Left lung (tissue), 10 donors: ENCODE data around the gene UBQLN4. TPM values are rescaled to one million over a fixed set of nuclear protein-coding genes. Genes with fewer than 3 reads are reported as not detected.

ENCODE experiments used
- ATAC-seq: fragments of 200-7000 bp; cut with Tn5 transposase; one replicate; pipeline ENCODE4 v1.9.1; 2020; ENCODE audit warnings: moderate library complexity
- DNase-seq, 4 donors: peaks; one replicate each; pipeline ENCODE4 v3.0.0-alpha.2; 2013 to 2020
- H3K27ac ChIP-seq, 2 donors: fragments of 200-600 bp; sonication (generic) in 1 of 2; one replicate each; pipeline versions ENCODE4 v1.5.0 to v1.8.0; 2020 to 2021
- H3K27me3 ChIP-seq, 2 donors: fragments of 200-600 bp; sonication (generic) in 1 of 2; one replicate each; pipeline versions ENCODE4 v1.5.0 to v1.8.0; 2020 to 2021
- H3K36me3 ChIP-seq, 2 donors: fragments of 200-600 bp; sonication (generic) in 1 of 2; one replicate each; pipeline versions ENCODE4 v1.5.0 to v1.8.0; 2020 to 2021
- H3K4me1 ChIP-seq, 2 donors: fragments of 200-600 bp; one replicate each; pipeline ENCODE4 v1.8.0; 2021
- H3K4me3 ChIP-seq, 2 donors: fragments of 200-600 bp; sonication (generic) in 1 of 2; one replicate each; pipeline versions ENCODE4 v1.5.0 to v1.8.0; 2020 to 2021; ENCODE audit warnings: mild to moderate bottlenecking in 1 of 2
- H3K9me3 ChIP-seq, 2 donors: fragments of 200-600 bp; sonication (generic) in 1 of 2; one replicate each; pipeline versions ENCODE4 v1.5.0 to v1.8.0; 2020 to 2021
- intact Hi-C, 2 donors: fragments of 100-400 bp; cut with DNase I; formaldehyde crosslinking; loops; one replicate each; pipeline versions ENCODE4 v1.11.2 to v1.14.2; 2022
- polyA plus RNA-seq, 6 donors: library from polyadenylated mRNA; unstranded; fragments of 120-200 nt; gene quantifications; one replicate each; pipeline ENCODE4 v1.2.1, GENCODE V29; 2013; ENCODE audit not compliant: insufficient read length in 6 of 6
- total RNA-seq, 2 donors: library from RNA; stranded (reverse); fragmentation: NEBNext Ultra II Directional; extraction: Animal tissue kit (Norgen Biotek cat#: 25700); gene quantifications; one replicate each; pipeline ENCODE4 v1.2.1, GENCODE V29; 2021
- TF ChIP-seq, protein P1 (sequence below), 2 donors: fragments of 200-600 bp; sonication (generic) in 1 of 2; IDR thresholded peaks; one replicate each; pipeline versions ENCODE4 v1.5.0 to v1.8.0; 2021; ENCODE audit warnings: antibody characterized with exemption in 2 of 2
- donor health status: DM: no; HTN: yes; CAD: no.
- donor health status: DM: no; HTN: no; CAD: no.

UBQLN4 gene
- total and polyA plus RNA-seq, 8 donors: 28.7 to 71.8 (median 62.0) TPM

GRCh38 chr1:156100205-156100995, 46.8 kb upstream of the UBQLN4 start:
- Histone ChIP-seq H3K27ac (no peak overlapping the region), H3K27me3 (peaks cover 0 to 34% of the 10 kb centered on the region in 2 donors), H3K4me3 (no peak overlapping the region), H3K36me3 (no peaks in the 10 kb centered on the region), H3K4me1 (peaks cover 36 to 71% of the 10 kb centered on the region in 2 donors), H3K9me3 (no peaks in the 10 kb centered on the region)
- no peak for DNase-seq
- no peak for ATAC-seq
- intact Hi-C loops: no loop called here
- TF ChIP-seq, protein P1, sequence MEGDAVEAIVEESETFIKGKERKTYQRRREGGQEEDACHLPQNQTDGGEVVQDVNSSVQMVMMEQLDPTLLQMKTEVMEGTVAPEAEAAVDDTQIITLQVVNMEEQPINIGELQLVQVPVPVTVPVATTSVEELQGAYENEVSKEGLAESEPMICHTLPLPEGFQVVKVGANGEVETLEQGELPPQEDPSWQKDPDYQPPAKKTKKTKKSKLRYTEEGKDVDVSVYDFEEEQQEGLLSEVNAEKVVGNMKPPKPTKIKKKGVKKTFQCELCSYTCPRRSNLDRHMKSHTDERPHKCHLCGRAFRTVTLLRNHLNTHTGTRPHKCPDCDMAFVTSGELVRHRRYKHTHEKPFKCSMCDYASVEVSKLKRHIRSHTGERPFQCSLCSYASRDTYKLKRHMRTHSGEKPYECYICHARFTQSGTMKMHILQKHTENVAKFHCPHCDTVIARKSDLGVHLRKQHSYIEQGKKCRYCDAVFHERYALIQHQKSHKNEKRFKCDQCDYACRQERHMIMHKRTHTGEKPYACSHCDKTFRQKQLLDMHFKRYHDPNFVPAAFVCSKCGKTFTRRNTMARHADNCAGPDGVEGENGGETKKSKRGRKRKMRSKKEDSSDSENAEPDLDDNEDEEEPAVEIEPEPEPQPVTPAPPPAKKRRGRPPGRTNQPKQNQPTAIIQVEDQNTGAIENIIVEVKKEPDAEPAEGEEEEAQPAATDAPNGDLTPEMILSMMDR (IDR thresholded peaks at IDR 0.05): no peak

GRCh38 chr1:156099282-156099681, 45.7 kb upstream of the UBQLN4 start:
- no peaks in the 10 kb centered on the region for H3K36me3 ChIP-seq
- H3K27ac ChIP-seq: no peak overlapping the region
- ATAC-seq (no peak), DNase-seq (no peak)
- peaks cover 0 to 31% of the 10 kb centered on the region in 2 donors for H3K27me3 ChIP-seq
- no peaks in the 10 kb centered on the region for H3K9me3 ChIP-seq
- TF ChIP-seq, protein P1 (IDR thresholded peaks at IDR 0.05): no peak
- peaks cover 25 to 60% of the 10 kb centered on the region in 2 donors for H3K4me1 ChIP-seq
- no peak overlapping the region for H3K4me3 ChIP-seq
- intact Hi-C loops: loop anchor here (5.0 kb wide), 1 partner anchor 33 kb away; no protein-coding TSS in a partner anchor

DNA sequence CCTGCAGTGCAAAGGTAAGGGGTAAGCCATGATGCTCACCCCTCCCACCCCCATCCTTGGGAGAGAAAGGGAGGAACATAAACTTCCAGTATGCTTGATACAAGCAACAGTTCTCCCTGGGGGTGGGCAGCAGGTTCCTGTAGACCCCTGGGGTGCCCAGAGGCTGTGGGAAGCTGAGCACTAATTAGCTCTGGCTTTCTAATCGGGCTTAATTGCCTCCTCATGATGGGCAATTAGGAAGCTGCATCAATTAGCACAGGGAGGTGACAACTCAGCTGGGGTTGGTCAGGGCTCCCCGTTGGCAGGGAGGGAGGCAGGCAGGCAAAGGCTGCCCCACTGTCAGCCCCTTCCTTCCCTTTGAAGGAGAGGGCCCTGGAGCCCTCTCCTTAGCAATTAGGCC, 45.2 kb upstream of the UBQLN4 start:
- Histone ChIP-seq H3K9me3 (no peaks in the 10 kb centered on the region), H3K4me1 (peaks cover 20 to 55% of the 10 kb centered on the region in 2 donors), H3K27me3 (peaks cover 0 to 31% of the 10 kb centered on the region in 2 donors), H3K27ac (no peak overlapping the region), H3K36me3 (no peaks in the 10 kb centered on the region), H3K4me3 (no peak overlapping the region)
- no peak for DNase-seq
- no peak for ATAC-seq
- TF ChIP-seq, protein P1 (IDR thresholded peaks at IDR 0.05): no peak
- intact Hi-C loops: loop anchor here (5.0 kb wide), 1 partner anchor 34 kb away; no protein-coding TSS in a partner anchor

- peaks cover 0 to 39% of the 10 kb centered on the region in 2 donors for H3K27me3 ChIP-seq
Measured at GRCh38 chr1:156097499-156098178, 44.0 kb upstream of the UBQLN4 start.

More at GRCh38 chr1:156097499-156098178, 44.0 kb upstream of the UBQLN4 start:
- intact Hi-C loops: loop anchor here (5.0 kb wide), 1 partner anchor 35 kb away; no protein-coding TSS in a partner anchor
- Histone ChIP-seq H3K27ac (peak overlapping the region; percentile 56 to 71), H3K36me3 (no peaks in the 10 kb centered on the region), H3K4me3 (no peak overlapping the region), H3K9me3 (no peaks in the 10 kb centered on the region), H3K4me1 (peaks cover 8 to 43% of the 10 kb centered on the region in 2 donors)
- no peak for DNase-seq
- TF ChIP-seq, protein P1 (IDR thresholded peaks at IDR 0.05): no peak
- ATAC-seq: no peak
